ENCODE results near the gene LRRC27. TPM values are rescaled to one million over a fixed set of nuclear protein-coding genes. Genes with fewer than 3 reads are reported as not detected.

Gene LRRC27
- polyA plus RNA-seq, 3 donors = 3.6 to 12.8 (median 3.6) TPM

DNA sequence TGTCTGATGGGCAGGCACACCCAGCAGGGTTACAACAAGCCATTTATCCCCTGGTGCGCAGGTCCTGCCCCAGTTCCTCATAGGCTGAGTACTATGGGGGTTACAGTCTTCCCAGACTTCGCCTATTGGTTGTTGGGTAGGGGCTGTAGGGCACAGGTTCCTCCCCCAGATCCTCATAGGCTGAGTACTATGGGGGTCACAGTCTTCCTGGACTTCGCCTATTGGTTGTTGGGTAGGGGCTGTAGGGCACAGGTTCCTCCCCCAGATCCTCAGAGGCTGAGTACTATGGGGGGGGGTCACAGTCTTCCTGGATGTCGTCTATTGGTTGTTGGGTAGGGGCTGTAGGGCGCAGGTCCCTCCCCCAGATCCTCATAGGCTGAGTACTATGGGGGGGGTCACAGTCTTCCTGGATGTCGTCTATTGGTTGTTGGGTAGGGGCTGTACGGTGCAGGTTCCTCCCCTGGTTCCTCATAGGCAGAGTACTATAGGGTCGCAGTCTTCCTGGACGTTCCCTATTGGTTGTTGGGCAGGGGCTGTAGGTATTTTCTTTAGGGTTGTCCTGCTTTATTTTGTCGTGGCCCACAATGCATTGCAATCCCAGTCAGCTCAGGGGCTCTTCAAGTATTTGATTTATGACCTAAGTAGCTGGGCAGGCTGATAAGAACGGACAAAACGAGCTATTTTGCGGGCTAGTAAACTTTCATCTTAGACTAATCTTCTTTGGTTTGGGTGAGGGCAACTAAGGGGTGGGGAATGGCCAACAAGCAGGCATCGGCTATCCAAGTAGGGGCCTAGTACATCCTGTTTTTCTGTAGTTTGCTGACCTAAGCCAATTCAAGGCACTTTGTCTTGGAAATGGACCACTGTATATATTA, 3.4 kb downstream of the LRRC27 start:
- Mint-ChIP-seq H3K27me3 (ENCODE audit: low read depth in 3 of 3) (peaks cover 0 to 1% (median 1%) of the 10 kb centered on the region in 3 donors), H3K36me3 (peaks cover 17 to 21% of the 10 kb centered on the region in 2 donors), H3K4me3 (peak overlapping the region; percentile 93 to 97), H3K4me1 (peaks cover 56% of the 10 kb centered on the region), H3K27ac (peak overlapping the region; percentile 88 to 95 (median 92)), H3K9me3 (no peaks in the 10 kb centered on the region)
- DNase-seq = peak; percentile 85 to 89 (median 87)
- Histone ChIP-seq H2AFZ (ENCODE audit: insufficient read depth, low read depth, low read length, poor library complexity, severe bottlenecking) (peak overlapping the region; percentile 79), H3K9me3 (replicated peaks in 1 of 2; ENCODE audit: control insufficient read depth in 1 of 2, insufficient read depth in 1 of 2, low read length in 2 of 2) (no peaks in the 10 kb centered on the region), H3K27ac (ENCODE audit: low read depth in 1 of 2, low read length in 2 of 2) (peak overlapping the region; percentile 64 to 82), H3K27me3 (ENCODE audit: control insufficient read depth in 2 of 2, insufficient read depth in 2 of 2, low read length in 2 of 2) (no peaks in the 10 kb centered on the region), H3K9ac (ENCODE audit: insufficient read depth, low read length, poor library complexity, severe bottlenecking) (no peak overlapping the region), H3K4me2 (replicated peaks; ENCODE audit: extremely low read depth, low read length, poor library complexity, severe bottlenecking) (peak overlapping the region; percentile 73), H3K4me1 (ENCODE audit: control insufficient read depth in 1 of 2, insufficient read depth in 2 of 2, low read length in 2 of 2) (peaks cover 44 to 56% of the 10 kb centered on the region in 2 donors), H3K79me2 (ENCODE audit: insufficient read depth, low read length) (peaks cover 25% of the 10 kb centered on the region), H3K4me3 (replicated peaks in 1 of 3; ENCODE audit: low read depth in 2 of 3, low read length in 3 of 3) (peak overlapping the region; percentile 3 to 79 (median 26)), H4K20me1 (ENCODE audit: insufficient read depth, low read length) (no peaks in the 10 kb centered on the region), H3K36me3 (replicated peaks in 1 of 2; ENCODE audit: control insufficient read depth in 1 of 2, insufficient read depth in 2 of 2, low read length in 2 of 2) (peaks cover 0 to 7% of the 10 kb centered on the region in 2 donors)
- intact Hi-C loops (cut with micrococcal nuclease) = loop anchor here in 1 of 2 donors (10.0 kb wide), 1 partner anchor 199 kb away; the partner anchor contains the start of gene INPP5A
- WGBS (ENCODE audit: insufficient coverage) = 1% methylated on average over 8 of the region's 14 CpGs
- TF ChIP-seq CTCF (IDR thresholded peaks at IDR 0.05) = no peak

- Mint-ChIP-seq H3K4me3 (peak overlapping the region; percentile 93 to 97), H3K4me1 (peaks cover 51% of the 10 kb centered on the region), H3K9me3 (no peaks in the 10 kb centered on the region), H3K27ac (peak overlapping the region; percentile 90 to 95 (median 92)), H3K27me3 (ENCODE audit: low read depth in 3 of 3) (peaks cover 0 to 1% (median 1%) of the 10 kb centered on the region in 3 donors), H3K36me3 (peaks cover 17 to 28% of the 10 kb centered on the region in 2 donors)
- Histone ChIP-seq H3K4me3 (replicated peaks in 1 of 3; ENCODE audit: low read depth in 2 of 3, low read length in 3 of 3) (peak overlapping the region; percentile 60 to 85 (median 79)), H3K4me1 (ENCODE audit: control insufficient read depth in 1 of 2, insufficient read depth in 2 of 2, low read length in 2 of 2) (peaks cover 39 to 49% of the 10 kb centered on the region in 2 donors), H3K27me3 (ENCODE audit: control insufficient read depth in 2 of 2, insufficient read depth in 2 of 2, low read length in 2 of 2) (no peaks in the 10 kb centered on the region), H4K20me1 (ENCODE audit: insufficient read depth, low read length) (no peaks in the 10 kb centered on the region), H3K79me2 (ENCODE audit: insufficient read depth, low read length) (peaks cover 17% of the 10 kb centered on the region), H3K9ac (ENCODE audit: insufficient read depth, low read length, poor library complexity, severe bottlenecking) (peak overlapping the region; percentile 65), H3K27ac (ENCODE audit: low read depth in 1 of 2, low read length in 2 of 2) (peak overlapping the region; percentile 64 to 82), H3K4me2 (replicated peaks; ENCODE audit: extremely low read depth, low read length, poor library complexity, severe bottlenecking) (peak overlapping the region; percentile 73), H2AFZ (ENCODE audit: insufficient read depth, low read depth, low read length, poor library complexity, severe bottlenecking) (peak overlapping the region; percentile 79), H3K9me3 (replicated peaks in 1 of 2; ENCODE audit: control insufficient read depth in 1 of 2, insufficient read depth in 1 of 2, low read length in 2 of 2) (no peaks in the 10 kb centered on the region), H3K36me3 (replicated peaks in 1 of 2; ENCODE audit: control insufficient read depth in 1 of 2, insufficient read depth in 2 of 2, low read length in 2 of 2) (peaks cover 0 to 7% of the 10 kb centered on the region in 2 donors)
- WGBS (ENCODE audit: insufficient coverage) = 46% methylated on average over 10 of the region's 11 CpGs
- TF ChIP-seq CTCF (IDR thresholded peaks at IDR 0.05) = no peak
- DNase-seq = no peak
- intact Hi-C loops (cut with micrococcal nuclease) = loop anchor here in 1 of 2 donors (10.0 kb wide), 1 partner anchor 199 kb away; the partner anchor contains the start of gene INPP5A
Measured at GRCh38 chr10:132336064-132336746, 4.2 kb downstream of the LRRC27 start.
